Fibroblast of lung (primary cell): ENCODE data around the gene PIAS2.

ENCODE experiments used
- CTCF ChIP-seq, 2 donors: IDR thresholded peaks in 1 of 2; conservative IDR thresholded peaks in 1 of 2; 1 replicate in 1 of 2; 2 replicates in 1 of 2; pipeline ENCODE4 v1.5.1; 2011 to 2012; ENCODE audit warnings: low read length in 2 of 2, control low read depth in 1 of 2, inconsistent platforms in 1 of 2, low read depth in 1 of 2, mild to moderate bottlenecking in 1 of 2
- EZH2 ChIP-seq: IDR thresholded peaks from 2 replicates; pipeline ENCODE4 v1.5.1; 2012; ENCODE audit warnings: low read length, control low read depth, mild to moderate bottlenecking; ENCODE audit errors: missing control alignments

DNA sequence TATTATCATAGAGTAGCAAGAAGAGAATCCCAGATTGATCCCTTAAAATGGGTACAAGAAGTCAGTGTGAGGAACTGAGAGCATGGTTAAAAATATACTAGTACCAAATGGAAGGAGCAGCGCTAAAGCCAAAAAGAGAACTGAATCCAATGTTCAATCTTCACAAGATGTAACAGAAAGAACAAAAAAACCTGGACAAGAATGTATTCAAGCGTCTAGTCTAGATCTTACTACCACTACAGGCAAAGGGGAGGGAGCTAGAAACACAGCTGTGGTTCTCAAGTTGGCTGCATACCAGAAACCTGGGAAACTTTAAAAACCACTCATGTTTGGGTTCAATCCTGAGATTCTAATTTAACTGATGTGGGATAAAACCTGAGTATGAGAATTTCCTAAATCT is 57.5 kb downstream of the PIAS2 start:
- no peak for TF ChIP-seq CTCF (conservative IDR thresholded peaks at IDR 0.05 in 1 of 2, IDR thresholded peaks at IDR 0.05 in 1 of 2; ENCODE audit: low read depth in 1 of 2, low read length in 2 of 2)
- TF ChIP-seq EZH2, result no peak
